IMR-90 (cell line): ENCODE data around the gene KIF1B. TPM values are rescaled to one million over a fixed set of nuclear protein-coding genes. Genes with fewer than 3 reads are reported as not detected.

Source experiments
- ATAC-seq: fragments of 200-7000 bp; cut with Tn5 transposase; 2 replicates; pipeline ENCODE4 v1.9.1; 2020; ENCODE audit warnings: low read depth, mild to moderate bottlenecking, moderate library complexity
- BruUV-seq: library from RNA; stranded (reverse); fragments of 400-500 nt; replicated peaks from 2 replicates; lab custom pipeline; 2021; lab: Mats Ljungman, UMichigan
- CTCF ChIA-PET: fragments of 300-600 bp; formaldehyde crosslinking; extraction: SDS; loops from one replicate; lab custom pipeline; 2021; ENCODE audit warnings: antibody characterized with exemption; lab: Yijun Ruan, JAX
- POLR2A ChIA-PET: fragments of 300-600 bp; sonication (Branson Sonifier 250); formaldehyde crosslinking; loops from one replicate; lab custom pipeline; 2022; ENCODE audit warnings: antibody characterized with exemption; ENCODE audit not compliant: unreplicated experiment; lab: Charles Lee
- DNase-seq: peaks from one replicate; pipeline ENCODE4 v3.0.0; 2013
- H2AFZ ChIP-seq: replicated peaks from 2 replicates; pipeline ENCODE3; 2013; ENCODE audit warnings: low read length, mild to moderate bottlenecking; ENCODE audit not compliant: poor library complexity
- H2AK5ac ChIP-seq: 2 replicates; pipeline ENCODE4 v1.6.1; 2013; ENCODE audit warnings: low read depth, low read length, inconsistent platforms
- H2AK9ac ChIP-seq: replicated peaks from 2 replicates; pipeline ENCODE3; 2013; ENCODE audit warnings: mild to moderate bottlenecking, low read depth, low read length, moderate library complexity; ENCODE audit not compliant: poor library complexity
- H2BK120ac ChIP-seq: 2 replicates; pipeline ENCODE4 v1.6.1; 2013; ENCODE audit warnings: low read depth, low read length, inconsistent platforms
- H2BK15ac ChIP-seq: 3 replicates; pipeline ENCODE4 v1.6.1; 2013; ENCODE audit warnings: low read depth, low read length, inconsistent platforms
- H2BK20ac ChIP-seq: 2 replicates; pipeline ENCODE4 v1.6.1; 2013; ENCODE audit warnings: low read depth, mild to moderate bottlenecking, inconsistent platforms, low read length, moderate library complexity
- H2BK5ac ChIP-seq: 2 replicates; pipeline ENCODE4 v1.6.1; 2013; ENCODE audit warnings: mild to moderate bottlenecking, low read depth, low read length, inconsistent platforms; ENCODE audit not compliant: poor library complexity, severe bottlenecking
- H3K14ac ChIP-seq: replicated peaks from 2 replicates; pipeline ENCODE4 v1.6.1; 2013; ENCODE audit warnings: low read depth, low read length, inconsistent platforms
- H3K18ac ChIP-seq: 2 replicates; pipeline ENCODE4 v1.6.1; 2013; ENCODE audit warnings: low read depth, low read length, control low read depth
- H3K23ac ChIP-seq: 2 replicates; pipeline ENCODE4 v1.6.1; 2013; ENCODE audit warnings: low read depth, low read length, inconsistent platforms
- H3K27ac ChIP-seq: 2 replicates; pipeline ENCODE4 v1.5.1; 2013; ENCODE audit warnings: mild to moderate bottlenecking, control low read depth, low read length; ENCODE audit not compliant: insufficient read depth
- H3K27me3 ChIP-seq: 2 replicates; pipeline ENCODE4 v1.6.1; 2013; ENCODE audit warnings: low read length; ENCODE audit not compliant: control insufficient read depth, insufficient read depth
- H3K36me3 ChIP-seq: 2 replicates; pipeline ENCODE4 v1.6.1; 2013; ENCODE audit warnings: low read length, mixed read lengths; ENCODE audit not compliant: control insufficient read depth, insufficient read depth
- H3K4ac ChIP-seq: 2 replicates; pipeline ENCODE4 v1.6.1; 2013; ENCODE audit warnings: low read depth, low read length, inconsistent platforms
- H3K4me1 ChIP-seq: 2 replicates; pipeline ENCODE4 v1.6.1; 2013; ENCODE audit warnings: low read length, mixed read lengths; ENCODE audit not compliant: control insufficient read depth, insufficient read depth
- H3K4me2 ChIP-seq: 2 replicates; pipeline ENCODE4 v1.6.1; 2013; ENCODE audit warnings: low read depth, mild to moderate bottlenecking, control low read depth, low read length, moderate library complexity
- H3K4me3 ChIP-seq: 2 replicates; pipeline ENCODE4 v1.5.1; 2013; ENCODE audit warnings: low read depth, mild to moderate bottlenecking, control low read depth, low read length, moderate library complexity; ENCODE audit not compliant: insufficient read depth
- H3K56ac ChIP-seq: 2 replicates; pipeline ENCODE4 v1.6.1; 2013; ENCODE audit warnings: low read length, inconsistent platforms; ENCODE audit not compliant: insufficient read depth; ENCODE audit errors: extremely low read depth
- H3K79me1 ChIP-seq, 2 experiments: 2 replicates each; pipeline ENCODE4 v1.6.1; 2013; ENCODE audit warnings: low read length in 2 of 2, inconsistent platforms in 1 of 2, low read depth in 1 of 2
- H3K9ac ChIP-seq: 2 replicates; pipeline ENCODE4 v1.6.1; 2013; ENCODE audit warnings: low read depth, low read length, control low read depth
- H3K9me1 ChIP-seq: 2 replicates; pipeline ENCODE4 v1.6.1; 2013; ENCODE audit warnings: low read length, inconsistent platforms; ENCODE audit not compliant: insufficient read depth
- H3K9me3 ChIP-seq: 2 replicates; pipeline ENCODE4 v1.6.1; 2013; ENCODE audit warnings: low read length; ENCODE audit not compliant: control insufficient read depth, insufficient read depth
- H4K20me1 ChIP-seq: 2 replicates; pipeline ENCODE4 v1.6.1; 2013; ENCODE audit warnings: low read length, inconsistent platforms; ENCODE audit not compliant: insufficient read depth
- H4K5ac ChIP-seq: 2 replicates; pipeline ENCODE4 v1.6.1; 2013; ENCODE audit warnings: mild to moderate bottlenecking, low read depth, low read length, control low read depth
- H4K8ac ChIP-seq, 2 experiments: 2 replicates each; pipeline ENCODE4 v1.6.1; 2013; ENCODE audit warnings: low read depth in 2 of 2, low read length in 2 of 2, control low read depth in 1 of 2, inconsistent platforms in 1 of 2
- H4K91ac ChIP-seq: 2 replicates; pipeline ENCODE4 v1.6.1; 2013; ENCODE audit warnings: low read depth, low read length, inconsistent platforms; ENCODE audit not compliant: insufficient read depth
- BHLHE40 ChIP-seq: fragments of 150-350 bp; IDR thresholded peaks from 2 replicates; pipeline ENCODE4 v1.6.1; 2016; ENCODE audit warnings: mild to moderate bottlenecking, low read depth, low read length
- CEBPB ChIP-seq: IDR thresholded peaks from 2 replicates; pipeline ENCODE4 v1.6.1; 2012; ENCODE audit warnings: low read depth, low read length, improper control_type of control experiment
- CHD1 ChIP-seq: IDR thresholded peaks from 2 replicates; pipeline ENCODE4 v1.6.1; 2012; ENCODE audit warnings: low read depth, low read length, improper control_type of control experiment
- CTCF ChIP-seq: conservative IDR thresholded peaks from 2 replicates; pipeline ENCODE4 v1.5.1; 2012; ENCODE audit warnings: mild to moderate bottlenecking, low read depth, low read length, improper control_type of control experiment
- ELK1 ChIP-seq: fragments of 150-350 bp; IDR thresholded peaks from 2 replicates; pipeline ENCODE4 v1.6.1; 2016; ENCODE audit warnings: low read depth, mild to moderate bottlenecking, low read length, moderate library complexity, borderline replicate concordance
- FOS ChIP-seq: fragments of 150-350 bp; IDR thresholded peaks from 2 replicates; pipeline ENCODE4 v1.6.1; 2016; ENCODE audit warnings: low read depth, low read length
- MAFK ChIP-seq: IDR thresholded peaks from 2 replicates; pipeline ENCODE4 v1.6.1; 2012; ENCODE audit warnings: low read depth, low read length, improper control_type of control experiment
- MAZ ChIP-seq: IDR thresholded peaks from 2 replicates; pipeline ENCODE4 v1.6.1; 2012; ENCODE audit warnings: low read depth, mild to moderate bottlenecking, low read length, improper control_type of control experiment, moderate library complexity, borderline replicate concordance
- MXI1 ChIP-seq: IDR thresholded peaks from 2 replicates; pipeline ENCODE4 v1.6.1; 2012; ENCODE audit warnings: low read depth, mild to moderate bottlenecking, low read length, moderate library complexity, borderline replicate concordance
- NFE2L2 ChIP-seq: fragments of 150-350 bp; IDR thresholded peaks from 2 replicates; pipeline ENCODE4 v1.6.1; 2016; ENCODE audit warnings: low read depth, mild to moderate bottlenecking, low read length
- POLR2A ChIP-seq: IDR thresholded peaks from 2 replicates; pipeline ENCODE4 v1.6.1; 2012; ENCODE audit warnings: mild to moderate bottlenecking, low read depth, low read length
- RAD21 ChIP-seq: IDR thresholded peaks from 2 replicates; pipeline ENCODE4 v1.6.1; 2012; ENCODE audit warnings: low read length, improper control_type of control experiment
- RCOR1 ChIP-seq: IDR thresholded peaks from 2 replicates; pipeline ENCODE4 v1.6.1; 2012; ENCODE audit warnings: mild to moderate bottlenecking, low read length, improper control_type of control experiment; ENCODE audit not compliant: insufficient replicate concordance
- RFX5 ChIP-seq: IDR thresholded peaks from 2 replicates; pipeline ENCODE4 v1.8.0; 2012; ENCODE audit warnings: low read depth, mild to moderate bottlenecking, low read length, moderate library complexity
- SMC3 ChIP-seq: fragments of 150-350 bp; IDR thresholded peaks from 2 replicates; pipeline ENCODE4 v1.6.1; 2016; ENCODE audit warnings: low read depth, mild to moderate bottlenecking, antibody characterized with exemption, low read length, moderate library complexity
- USF2 ChIP-seq: fragments of 150-350 bp; IDR thresholded peaks from 2 replicates; pipeline ENCODE4 v1.6.1; 2017; ENCODE audit warnings: mild to moderate bottlenecking, antibody characterized with exemption, low read length, low read depth
- WGBS, 2 experiments: methylation state at CpG; one replicate each; pipeline versions ENCODE4 v1.1.5 to v1.1.7; 2013; ENCODE audit warnings: missing lambda C conversion rate in 2 of 2; ENCODE audit not compliant: insufficient read length in 1 of 2; ENCODE audit errors: extremely low coverage in 2 of 2; 5-methylcytosine and 5-hydroxymethylcytosine counted together
- dilution Hi-C: fragments of 300-500 bp; cut with HindIII; formaldehyde crosslinking; loops from one replicate; pipeline ENCODE4 v1.14.3; 2018; ENCODE audit warnings: low sequenced_read_pairs; ENCODE audit not compliant: unreplicated experiment
- in situ Hi-C: fragments of 300-500 bp; cut with MboI; formaldehyde crosslinking; loops from 3 replicates; pipeline ENCODE4 v1.14.3; 2019; ENCODE audit warnings: low sequenced_read_pairs, inconsistent platforms, mixed read lengths
- intact Hi-C: fragments of 100-400 bp; cut with micrococcal nuclease; formaldehyde crosslinking; loops from 2 replicates; pipeline ENCODE4 v1.10.0; 2022
- polyA plus RNA-seq, 3 experiments: library from polyadenylated mRNA; depleted of rRNA; stranded (reverse); fragments of >200 nt; gene quantifications; 2 replicates each; pipeline ENCODE4 v1.2.3, GENCODE V29; 2012; ENCODE audit warnings: low replicate concordance in 1 of 3
- total RNA-seq: library from RNA; depleted of rRNA; stranded (reverse); fragments of >200 nt; gene quantifications from 2 replicates; pipeline ENCODE4 v1.2.3, GENCODE V29; 2012

The KIF1B gene
- total and polyA plus RNA-seq, 2 of the 4 experiments (the other 2 are of a cell fraction), result 13.0 to 21.1 TPM

- in situ Hi-C loops, result no loop called here
- Histone ChIP-seq H3K4me1 (no peaks in the 10 kb centered on the region), H3K4ac (no peak overlapping the region), H3K14ac (no peak overlapping the region), H2AFZ (no peak overlapping the region), H3K4me3 (no peak overlapping the region), H3K27me3 (no peaks in the 10 kb centered on the region), H2BK20ac (no peak overlapping the region), H4K20me1 (no peaks in the 10 kb centered on the region), H3K9ac (no peak overlapping the region), H3K36me3 (peaks cover 26% of the 10 kb centered on the region), H4K91ac (no peak overlapping the region), H3K18ac (no peak overlapping the region), H3K4me2 (no peak overlapping the region), H3K27ac (no peak overlapping the region), H2AK5ac (no peak overlapping the region), H2BK15ac (no peak overlapping the region), H2BK120ac (no peak overlapping the region), H3K9me1 (no peaks in the 10 kb centered on the region), H4K5ac (no peak overlapping the region), H3K9me3 (no peaks in the 10 kb centered on the region; the same call in 1 of the 2 replicates), H3K56ac (no peak overlapping the region), H3K79me1 (peaks cover 0 to 5% of the 10 kb centered on the region in 2 experiments; a peak in 1 of 4 replicates), H2BK5ac (no peak overlapping the region), H3K23ac (no peak overlapping the region), H4K8ac (no peak overlapping the region), H2AK9ac (peak overlapping the region; percentile 65)
- dilution Hi-C loops, result no loop called here
- DNase-seq (no peak), ATAC-seq (no peak)
- CTCF ChIA-PET, result no interaction called here
- TF ChIP-seq MAZ, result no peak
- no peak for TF ChIP-seq MAFK
- no peak for TF ChIP-seq NFE2L2
- TF ChIP-seq USF2, result no peak
- TF ChIP-seq RCOR1, result no peak
- no peak for TF ChIP-seq FOS
- TF ChIP-seq ELK1, result no peak
- no peak for TF ChIP-seq RAD21
- TF ChIP-seq CTCF, result no peak
- no peak for TF ChIP-seq BHLHE40
- no peak for TF ChIP-seq POLR2A
- TF ChIP-seq CHD1, result no peak
- no peak for TF ChIP-seq RFX5
- TF ChIP-seq CEBPB, result no peak
- TF ChIP-seq MXI1, result no peak
- no peak for TF ChIP-seq SMC3
- 90% methylated on average over 2 of the region's 23 CpGs; no CpG with 5 or more reads in 1 of the 2 experiments for WGBS, 2 experiments
- POLR2A ChIA-PET, result no interaction called here
- intact Hi-C loops, result no loop called here
- BruUV-seq, result no TSS peak
These were observed 30.8 kb upstream of the KIF1B start for GRCh38 chr1:10179406-10180091.
